Measurements from ENCODE around the gene MAP3K1. TPM values are rescaled to one million over a fixed set of nuclear protein-coding genes. Genes with fewer than 3 reads are reported as not detected.
A peak's percentile ranks its signal among the peaks of the same experiment; 100 is the strongest.

Gene MAP3K1
- total and polyA plus RNA-seq, 2 experiments from 2014 or later: 9.5 to 14.4 TPM

DNA sequence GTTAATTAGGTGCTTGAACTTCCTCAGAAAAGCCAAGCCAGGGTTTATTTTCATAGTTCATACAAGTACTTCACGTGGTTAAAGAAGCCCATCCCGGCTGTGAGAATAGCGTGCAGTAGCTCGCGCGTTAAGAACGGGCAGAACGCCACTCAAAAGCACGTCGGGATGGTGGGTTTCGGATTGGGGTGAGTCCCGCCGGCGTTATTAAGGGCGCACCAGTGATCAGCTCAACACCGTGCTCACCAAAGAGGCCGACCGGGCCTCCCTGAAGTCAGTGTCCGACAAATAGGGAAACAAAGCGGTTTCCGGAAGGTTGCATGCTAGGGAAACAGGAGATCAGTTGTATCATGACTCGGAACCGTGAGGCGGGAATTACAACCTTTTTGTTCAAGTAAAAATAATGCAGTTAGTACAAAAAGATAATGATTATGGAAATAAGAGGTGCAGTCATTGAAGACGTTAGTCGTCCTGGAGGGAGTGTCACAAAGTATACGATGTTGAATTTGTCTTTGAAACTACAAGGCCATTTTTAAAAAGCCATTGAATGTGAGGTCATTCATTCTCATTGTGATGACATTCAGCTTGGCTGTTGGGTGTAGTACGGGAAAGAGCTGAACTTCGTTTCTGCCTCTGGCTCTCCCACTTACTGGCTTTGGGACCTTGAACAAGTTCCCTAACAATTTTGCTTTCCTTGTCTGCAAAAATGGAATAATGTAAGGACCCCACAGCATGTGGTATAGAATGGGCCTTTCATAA is 95.0 kb downstream of the MAP3K1 start:
- Mint-ChIP-seq H3K9me3 (no peaks in the 10 kb centered on the region; the same call in 2 of the 3 replicates), H3K4me1 (peaks cover 20% of the 10 kb centered on the region), H3K36me3 (ENCODE audit: low read depth) (peaks cover 9% of the 10 kb centered on the region; the same call in 2 of the 3 replicates), H3K27ac (peak overlapping the region; percentile 97), H3K27me3 (ENCODE audit: insufficient read depth, low read depth, poor library complexity) (peaks cover 1% of the 10 kb centered on the region), H3K4me3 (peak overlapping the region; percentile 85)
- no peak for TF ChIP-seq POLR2AphosphoS5 (IDR thresholded peaks at IDR 0.05; ENCODE audit: low read depth)
- TF ChIP-seq CREB1 (CRISPR knock-in tag; IDR thresholded peaks at IDR 0.05; ENCODE audit: low read depth): peak; percentile 75
- no peak for TF ChIP-seq JUNB (IDR thresholded peaks at IDR 0.05; ENCODE audit: unreplicated experiment)
- DNase-seq (ENCODE audit: low spot score) (peak; percentile 65), ATAC-seq (peak; percentile 20)
- peak overlapping the region; percentile 48 for H2AFZ ChIP-seq
- peak overlapping the region; percentile 94 for H3K4me2 ChIP-seq
- no peaks in the 10 kb centered on the region for H3K9me2 ChIP-seq (ENCODE audit: insufficient read depth)
- H3K4me3 ChIP-seq: peak overlapping the region; percentile 75
- H3K79me2 ChIP-seq (replicated peaks; ENCODE audit: insufficient read depth): peaks cover 7% of the 10 kb centered on the region; the same call in 1 of the 2 replicates
- no peaks in the 10 kb centered on the region for H3K27me3 ChIP-seq (ENCODE audit: insufficient read depth)
- H3K36me3 ChIP-seq (ENCODE audit: insufficient read depth): no peaks in the 10 kb centered on the region
- peaks cover 13% of the 10 kb centered on the region for H3K4me1 ChIP-seq (ENCODE audit: insufficient read depth)
- no peaks in the 10 kb centered on the region for H3F3A ChIP-seq (replicated peaks; ENCODE audit: low read depth)
- H3K27ac ChIP-seq (ENCODE audit: low read depth): peak overlapping the region; percentile 98
- no peaks in the 10 kb centered on the region for H4K20me1 ChIP-seq (replicated peaks; ENCODE audit: insufficient read depth)

- H3K27ac ChIP-seq (ENCODE audit: low read depth): no peak overlapping the region
- no peak overlapping the region for H2AFZ ChIP-seq
- peaks cover 8% of the 10 kb centered on the region for H3K4me1 ChIP-seq (ENCODE audit: insufficient read depth)
- DNase-seq (ENCODE audit: low spot score) (no peak), ATAC-seq (no peak)
- H3F3A ChIP-seq (replicated peaks; ENCODE audit: low read depth): no peaks in the 10 kb centered on the region
- no peaks in the 10 kb centered on the region for H3K9me3 Mint-ChIP-seq
- peaks cover 7% of the 10 kb centered on the region; the same call in 1 of the 2 replicates for H3K79me2 ChIP-seq (replicated peaks; ENCODE audit: insufficient read depth)
- H3K4me3 Mint-ChIP-seq: no peak overlapping the region
- no peak overlapping the region for H3K4me2 ChIP-seq
- no peaks in the 10 kb centered on the region for H3K27me3 Mint-ChIP-seq (ENCODE audit: insufficient read depth, low read depth, poor library complexity)
- H3K27ac Mint-ChIP-seq: no peak overlapping the region
- no peaks in the 10 kb centered on the region for H3K9me2 ChIP-seq (ENCODE audit: insufficient read depth)
- peaks cover 23% of the 10 kb centered on the region for H3K4me1 Mint-ChIP-seq
- H3K36me3 ChIP-seq (ENCODE audit: insufficient read depth): no peaks in the 10 kb centered on the region
- H3K27me3 ChIP-seq (ENCODE audit: insufficient read depth): no peaks in the 10 kb centered on the region
- no peak overlapping the region for H3K4me3 ChIP-seq
- TF ChIP-seq POLR2AphosphoS5 (IDR thresholded peaks at IDR 0.05; ENCODE audit: low read depth) (no peak), JUNB (IDR thresholded peaks at IDR 0.05; ENCODE audit: unreplicated experiment) (no peak), CREB1 (CRISPR knock-in tag; IDR thresholded peaks at IDR 0.05; ENCODE audit: low read depth) (no peak), ZNF114 (CRISPR knock-in tag; IDR thresholded peaks at IDR 0.05) (no peak), STAT1 (IDR thresholded peaks at IDR 0.05; ENCODE audit: unreplicated experiment) (no peak)
- TF ChIP-seq, protein P1, sequence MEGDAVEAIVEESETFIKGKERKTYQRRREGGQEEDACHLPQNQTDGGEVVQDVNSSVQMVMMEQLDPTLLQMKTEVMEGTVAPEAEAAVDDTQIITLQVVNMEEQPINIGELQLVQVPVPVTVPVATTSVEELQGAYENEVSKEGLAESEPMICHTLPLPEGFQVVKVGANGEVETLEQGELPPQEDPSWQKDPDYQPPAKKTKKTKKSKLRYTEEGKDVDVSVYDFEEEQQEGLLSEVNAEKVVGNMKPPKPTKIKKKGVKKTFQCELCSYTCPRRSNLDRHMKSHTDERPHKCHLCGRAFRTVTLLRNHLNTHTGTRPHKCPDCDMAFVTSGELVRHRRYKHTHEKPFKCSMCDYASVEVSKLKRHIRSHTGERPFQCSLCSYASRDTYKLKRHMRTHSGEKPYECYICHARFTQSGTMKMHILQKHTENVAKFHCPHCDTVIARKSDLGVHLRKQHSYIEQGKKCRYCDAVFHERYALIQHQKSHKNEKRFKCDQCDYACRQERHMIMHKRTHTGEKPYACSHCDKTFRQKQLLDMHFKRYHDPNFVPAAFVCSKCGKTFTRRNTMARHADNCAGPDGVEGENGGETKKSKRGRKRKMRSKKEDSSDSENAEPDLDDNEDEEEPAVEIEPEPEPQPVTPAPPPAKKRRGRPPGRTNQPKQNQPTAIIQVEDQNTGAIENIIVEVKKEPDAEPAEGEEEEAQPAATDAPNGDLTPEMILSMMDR (conservative IDR thresholded peaks at IDR 0.05; ENCODE audit: low read depth in 2 of 2): no peak
- peaks cover 15% of the 10 kb centered on the region; the same call in 2 of the 3 replicates for H3K36me3 Mint-ChIP-seq (ENCODE audit: low read depth)
- H4K20me1 ChIP-seq (replicated peaks; ENCODE audit: insufficient read depth): no peaks in the 10 kb centered on the region
Measured at GRCh38 chr5:56913766-56914165, 98.4 kb downstream of the MAP3K1 start.

- no peak overlapping the region for H3K4me2 ChIP-seq
- no peak for DNase-seq (ENCODE audit: low spot score)
Measured at GRCh38 chr5:56914678-56915077, 99.3 kb downstream of the MAP3K1 start.

More at GRCh38 chr5:56914678-56915077, 99.3 kb downstream of the MAP3K1 start:
- H3K4me1 Mint-ChIP-seq: peaks cover 21% of the 10 kb centered on the region
- Histone ChIP-seq H3K36me3 (ENCODE audit: insufficient read depth) (no peaks in the 10 kb centered on the region), H3K4me3 (no peak overlapping the region), H3K27ac (ENCODE audit: low read depth) (no peak overlapping the region), H3K9me2 (ENCODE audit: insufficient read depth) (no peaks in the 10 kb centered on the region), H2AFZ (no peak overlapping the region), H3K79me2 (replicated peaks; ENCODE audit: insufficient read depth) (peaks cover 7% of the 10 kb centered on the region; the same call in 1 of the 2 replicates), H4K20me1 (replicated peaks; ENCODE audit: insufficient read depth) (no peaks in the 10 kb centered on the region), H3K4me1 (ENCODE audit: insufficient read depth) (peaks cover 8% of the 10 kb centered on the region), H3F3A (replicated peaks; ENCODE audit: low read depth) (no peaks in the 10 kb centered on the region), H3K27me3 (ENCODE audit: insufficient read depth) (no peaks in the 10 kb centered on the region)
- H3K27me3 Mint-ChIP-seq (ENCODE audit: insufficient read depth, low read depth, poor library complexity): no peaks in the 10 kb centered on the region
- H3K4me3 Mint-ChIP-seq: no peak overlapping the region
- no peaks in the 10 kb centered on the region for H3K9me3 Mint-ChIP-seq
- no peak overlapping the region for H3K27ac Mint-ChIP-seq
- peaks cover 15% of the 10 kb centered on the region; the same call in 2 of the 3 replicates for H3K36me3 Mint-ChIP-seq (ENCODE audit: low read depth)
- TF ChIP-seq, protein P1 (conservative IDR thresholded peaks at IDR 0.05; ENCODE audit: low read depth in 2 of 2): no peak
- TF ChIP-seq EZH2 (IDR thresholded peaks at IDR 0.05; ENCODE audit: low read depth, unreplicated experiment) (no peak), NANOG (IDR thresholded peaks at IDR 0.05; ENCODE audit: borderline replicate concordance) (no peak), EZH2phosphoT487 (IDR thresholded peaks at IDR 0.05; ENCODE audit: unreplicated experiment) (no peak), ZNF331 (CRISPR knock-in tag; IDR thresholded peaks at IDR 0.05; ENCODE audit: low read depth) (no peak)
- ATAC-seq: no peak

Measured in GM23338 (cell line).